Stimulated activated CD8-positive, alpha-beta memory T cell treated with anti-CD3 and anti-CD28 coated beads, Interleukin-2, amount 100 ng/mL, for 1 hour (primary cell): Measurements from ENCODE around the gene IL1RAPL1.
"Not testable (repeated sequence)": the region's sequence is repeated elsewhere in the genome, so short reads cannot be mapped to it uniquely, and the experiment has no call there.

ENCODE experiments used
- DNase-seq, 2 donors: peaks; one replicate each; pipeline ENCODE4 v3.0.0-alpha.2; 2020; ENCODE audit warnings: low read depth in 2 of 2

Gene IL1RAPL1

GRCh38 chrX:29110041-29110440 lies 522.8 kb downstream of the IL1RAPL1 start:
- DNase-seq: no peak

GRCh38 chrX:29113221-29113620 lies 526.0 kb downstream of the IL1RAPL1 start:
- DNase-seq: no peak

GRCh38 chrX:29122817-29123216 lies 535.6 kb downstream of the IL1RAPL1 start:
- not testable (repeated sequence) for DNase-seq

DNA sequence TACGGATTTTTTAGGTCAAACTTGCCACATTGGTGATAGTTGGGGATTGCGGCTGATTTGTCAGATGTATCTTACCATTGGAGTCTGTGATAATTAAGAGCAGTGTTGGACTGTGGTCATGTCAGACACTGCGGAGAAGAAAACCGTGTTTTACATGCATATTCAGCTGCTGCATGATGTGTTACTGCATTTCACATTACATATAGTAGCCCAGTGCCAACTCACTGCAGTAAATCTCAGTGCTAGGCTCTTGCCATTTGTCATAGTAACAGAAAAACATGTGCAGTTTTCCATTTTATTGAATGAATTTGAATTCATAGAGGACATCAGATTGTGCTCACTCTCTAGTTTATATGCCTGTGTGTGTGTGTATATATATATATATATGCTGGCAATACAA lies 543.7 kb downstream of the IL1RAPL1 start:
- DNase-seq: no peak

GRCh38 chrX:29136904-29137303 lies 549.7 kb downstream of the IL1RAPL1 start:
- no peak for DNase-seq

GRCh38 chrX:29138003-29138402 lies 550.8 kb downstream of the IL1RAPL1 start:
- no peak for DNase-seq

DNA sequence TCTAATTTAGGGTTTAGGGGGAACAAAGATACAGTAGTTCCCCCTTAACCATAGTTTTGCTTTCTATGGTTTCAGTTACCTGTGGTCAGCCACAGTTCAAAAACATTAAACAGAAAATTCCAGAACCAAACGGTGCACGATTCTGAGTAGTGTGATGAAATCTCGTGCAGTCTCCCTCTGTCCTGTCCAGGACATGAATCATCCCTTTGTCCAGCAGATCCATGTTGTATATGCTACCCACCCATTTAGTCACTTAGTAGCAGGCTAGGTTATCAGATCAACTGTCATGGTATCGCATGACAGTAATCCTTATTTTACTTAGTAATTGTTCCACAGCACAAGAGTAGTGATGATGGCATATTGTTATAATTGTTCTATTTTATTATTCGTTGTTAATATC lies 556.1 kb downstream of the IL1RAPL1 start:
- no peak for DNase-seq

DNA sequence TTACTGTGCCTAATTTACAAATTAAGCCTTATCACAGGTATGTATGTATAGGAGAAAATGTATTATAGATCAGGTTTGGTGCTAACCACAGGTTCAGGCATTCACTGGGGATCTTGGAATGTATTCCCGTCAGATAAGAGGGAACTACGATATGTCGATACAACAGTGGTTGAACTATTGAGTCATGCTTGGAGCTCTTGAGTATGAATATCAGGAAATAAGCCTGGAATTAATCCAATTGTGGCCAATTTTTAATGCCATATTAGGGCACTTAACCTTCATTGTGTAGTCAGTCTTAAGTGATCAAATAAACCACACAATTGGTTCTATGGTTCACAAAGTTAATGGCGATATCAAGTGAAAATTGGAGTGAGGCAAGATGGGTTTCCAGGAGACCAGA lies 556.5 kb downstream of the IL1RAPL1 start:
- no peak for DNase-seq

DNA sequence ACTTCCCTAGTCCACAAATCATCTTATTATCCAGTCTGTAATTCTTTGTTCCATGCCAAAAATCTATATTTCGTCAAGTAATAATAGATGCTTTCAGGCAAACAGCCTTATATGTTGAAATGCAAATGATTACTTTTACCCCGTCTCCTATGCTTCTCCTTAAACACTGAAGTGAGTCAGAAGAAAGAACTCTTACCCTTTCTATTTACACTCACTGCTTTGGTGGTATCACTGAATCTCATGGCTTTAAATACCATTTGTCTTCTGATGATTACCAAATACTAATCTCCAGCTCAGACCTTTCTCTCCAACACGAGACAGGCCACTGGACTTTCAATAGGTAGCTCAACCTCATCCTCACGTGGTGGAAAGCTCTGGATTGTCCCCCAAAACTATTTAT lies 558.1 kb downstream of the IL1RAPL1 start:
- DNase-seq: no peak

DNA sequence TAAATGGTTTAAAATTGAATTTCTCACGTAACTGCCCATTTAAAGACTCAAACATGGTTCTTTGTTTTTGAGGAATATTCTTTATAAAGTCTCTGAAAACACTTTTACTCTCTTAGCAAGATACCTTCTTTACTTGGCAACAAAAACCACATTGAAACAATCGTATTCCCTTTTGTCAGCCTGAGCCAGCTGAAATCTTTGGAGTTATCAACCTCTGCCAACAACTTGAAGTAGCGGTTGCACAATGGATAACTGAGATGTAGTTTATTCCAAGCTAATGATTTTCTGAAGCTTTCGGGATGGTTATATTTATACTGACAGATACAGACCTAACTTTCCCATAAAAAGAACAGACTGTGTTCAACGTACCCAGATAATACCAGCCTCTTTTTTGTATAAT lies 561.3 kb downstream of the IL1RAPL1 start:
- no peak for DNase-seq

GRCh38 chrX:29155286-29155685 lies 568.0 kb downstream of the IL1RAPL1 start:
- DNase-seq: no peak

DNA sequence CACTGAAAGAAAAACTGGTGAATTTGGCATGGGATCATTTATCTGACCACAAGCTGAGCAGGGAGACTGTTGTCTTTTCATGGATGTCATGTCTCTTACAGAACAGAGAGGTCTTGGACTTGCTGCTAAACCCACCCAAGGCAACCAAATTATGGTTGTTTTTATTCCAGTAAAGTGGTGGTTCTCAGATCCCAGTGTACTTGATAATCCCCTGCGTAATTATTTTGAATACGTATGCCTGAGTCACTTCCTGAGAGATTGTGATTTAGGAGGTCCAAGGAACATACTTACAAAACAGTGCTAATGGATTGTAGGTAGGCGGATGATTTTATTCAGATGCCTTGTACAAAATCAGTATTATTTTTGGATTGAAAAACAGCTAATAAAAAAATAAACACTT lies 585.6 kb downstream of the IL1RAPL1 start:
- DNase-seq: no peak

DNA sequence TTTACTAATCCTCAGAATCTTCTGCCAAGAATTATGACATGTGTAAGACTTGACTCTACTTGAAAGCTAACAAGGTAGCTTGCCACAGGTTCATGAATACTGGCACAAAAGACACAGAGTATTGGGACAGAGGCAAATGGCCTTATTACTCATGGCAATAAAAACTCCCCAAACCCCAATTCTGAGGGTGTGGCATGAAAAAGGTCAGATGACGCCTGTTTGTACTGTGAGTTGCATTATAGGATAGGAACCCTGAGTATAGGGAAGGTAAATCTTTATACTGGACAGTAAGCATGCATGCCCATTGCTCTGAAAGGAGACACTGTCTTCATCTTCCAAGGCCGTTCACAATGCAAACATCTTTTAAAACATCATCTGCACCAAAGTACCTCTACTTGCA lies 600.0 kb downstream of the IL1RAPL1 start:
- DNase-seq: no peak

GRCh38 chrX:29196501-29196900 lies 609.3 kb downstream of the IL1RAPL1 start:
- DNase-seq: no peak

DNA sequence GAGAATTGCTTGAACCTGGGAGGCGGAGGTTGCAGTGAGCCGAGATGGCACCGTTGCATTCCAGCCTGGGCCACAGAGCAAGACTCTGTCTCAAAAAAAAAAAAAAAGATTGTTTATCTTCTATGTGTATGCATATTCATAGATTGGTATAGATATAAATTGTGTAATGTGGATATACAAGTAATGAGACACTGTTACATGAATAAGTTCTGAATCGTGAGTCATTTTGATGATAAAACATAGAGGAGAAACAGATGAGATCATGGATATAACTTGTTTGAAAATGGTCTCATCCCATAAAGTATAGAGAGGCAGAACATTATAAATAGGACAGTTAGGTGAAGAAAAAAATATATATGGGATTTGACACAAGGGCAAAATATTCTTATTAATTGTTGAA lies 628.0 kb downstream of the IL1RAPL1 start:
- no peak for DNase-seq

- DNase-seq: no peak
Observed at GRCh38 chrX:29225670-29226069, 638.4 kb downstream of the IL1RAPL1 start.

DNA sequence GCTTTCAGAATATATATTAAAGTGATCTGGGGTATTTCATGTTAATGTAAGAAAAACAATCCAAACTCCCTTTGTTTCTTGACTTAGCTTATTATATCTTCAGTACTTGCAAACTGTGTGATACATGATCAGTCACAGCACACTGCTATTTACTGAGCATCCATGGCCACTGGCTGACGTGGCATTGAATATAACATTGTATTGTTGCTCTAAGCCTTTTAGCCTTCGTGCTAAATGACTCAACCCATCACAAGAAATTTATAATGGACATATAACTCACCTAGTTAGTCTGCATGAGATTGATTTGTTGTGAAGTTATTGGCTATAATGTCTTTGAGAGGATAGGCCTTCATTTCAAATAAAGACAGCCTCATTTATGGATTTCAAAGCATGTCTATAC lies 642.6 kb downstream of the IL1RAPL1 start:
- no peak for DNase-seq

DNA sequence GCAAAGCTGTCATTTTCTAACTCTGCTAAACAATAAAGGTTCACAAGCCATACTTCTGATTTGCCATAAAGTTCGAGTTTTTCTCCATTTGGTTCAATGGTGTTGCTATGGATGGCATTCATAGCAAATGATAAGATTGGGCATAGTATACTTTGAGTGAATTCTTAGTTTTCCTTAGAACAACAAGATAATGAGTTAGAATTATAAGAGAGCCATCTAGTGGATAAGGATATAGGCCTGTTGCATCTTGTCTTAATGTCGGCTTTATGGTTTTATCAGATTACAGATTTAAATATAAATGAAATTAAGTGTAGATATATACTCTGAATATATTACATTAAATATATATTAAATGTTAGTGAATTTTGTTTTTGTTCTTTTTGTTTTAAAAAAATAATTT lies 644.6 kb downstream of the IL1RAPL1 start:
- no peak for DNase-seq

- DNase-seq: no peak
Observed at GRCh38 chrX:29233592-29234183, 646.4 kb downstream of the IL1RAPL1 start.

GRCh38 chrX:29237972-29238371 lies 650.7 kb downstream of the IL1RAPL1 start:
- no peak for DNase-seq

- DNase-seq: no peak
Observed at GRCh38 chrX:29241809-29242208, 654.6 kb downstream of the IL1RAPL1 start.

DNA sequence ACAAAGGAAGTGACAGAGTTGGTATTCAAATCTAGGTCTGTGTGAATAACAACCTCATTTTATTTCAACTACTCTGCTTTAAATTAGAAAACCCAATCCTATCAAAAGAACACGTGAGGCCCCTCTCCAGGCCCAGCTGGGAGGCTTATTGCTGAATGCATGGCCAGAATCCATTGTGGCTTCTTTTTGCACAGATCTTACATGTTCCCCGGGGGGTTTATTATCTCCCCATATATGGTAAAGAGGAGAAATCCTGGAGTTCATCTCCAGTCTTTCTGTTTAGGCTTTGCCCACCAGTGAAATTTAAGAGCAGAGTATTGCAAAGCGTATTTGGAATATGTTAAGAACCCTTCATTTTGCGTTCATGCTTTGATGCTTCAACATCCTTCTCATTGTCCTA lies 655.6 kb downstream of the IL1RAPL1 start:
- DNase-seq: no peak

DNA sequence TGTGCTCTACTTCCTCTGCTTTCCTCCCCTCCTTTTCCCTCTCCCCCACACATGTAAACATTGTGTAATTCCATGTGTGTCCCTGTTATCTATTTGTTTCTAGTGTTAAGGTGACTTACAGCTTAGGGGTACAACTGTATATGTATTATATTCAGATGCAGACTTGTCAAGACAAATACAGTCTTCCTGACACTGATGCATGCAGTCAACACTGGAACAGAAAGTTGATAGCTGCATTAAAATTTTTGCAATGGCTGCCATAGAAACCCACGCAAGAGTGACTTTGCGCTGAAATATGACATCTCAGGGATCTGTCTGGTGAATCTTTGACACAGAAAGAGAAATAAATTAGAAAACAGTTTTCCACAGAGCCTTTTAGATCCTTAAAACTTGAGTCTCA lies 656.7 kb downstream of the IL1RAPL1 start:
- DNase-seq: no peak

GRCh38 chrX:29254515-29254914 lies 667.3 kb downstream of the IL1RAPL1 start:
- no peak for DNase-seq

DNA sequence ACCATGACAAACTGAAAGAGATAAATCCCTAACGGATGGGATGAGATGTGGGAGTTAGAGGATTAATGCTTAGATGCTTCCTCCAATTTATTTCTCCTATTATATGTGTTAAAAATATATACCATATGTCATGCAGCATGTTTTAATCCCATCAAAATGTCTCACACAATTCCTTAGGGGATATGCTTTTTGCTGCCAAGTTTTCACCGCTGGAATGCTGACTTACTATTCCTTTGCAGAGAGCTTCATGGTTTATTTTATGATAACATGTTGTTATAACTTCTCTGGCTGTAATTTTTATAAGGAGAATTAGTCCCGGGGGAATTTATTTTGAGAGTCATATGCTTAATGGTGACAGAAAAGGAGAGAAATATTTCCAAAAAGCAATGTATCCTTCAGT lies 670.3 kb downstream of the IL1RAPL1 start:
- DNase-seq: no peak
